ENCODE measurements around the gene ADAMTS19. TPM values are rescaled to one million over a fixed set of nuclear protein-coding genes. Genes with fewer than 3 reads are reported as not detected.

The ADAMTS19 gene
- total RNA-seq, 6 experiments from 2014 or later = not detected

- Mint-ChIP-seq H3K4me1 (ENCODE audit: low read depth) (no peaks in the 10 kb centered on the region), H3K27me3 (ENCODE audit: insufficient read depth) (no peaks in the 10 kb centered on the region), H3K4me3 (no peak overlapping the region), H3K27ac (no peak overlapping the region), H3K36me3 (ENCODE audit: low read depth) (no peaks in the 10 kb centered on the region), H3K9me3 (no peaks in the 10 kb centered on the region)
- no peak for DNase-seq
- no peak for TF ChIP-seq CTCF (IDR thresholded peaks at IDR 0.05)
These were observed 310.1 kb downstream of the ADAMTS19 start for GRCh38 chr5:129770024-129770820.

- Mint-ChIP-seq H3K4me1 (ENCODE audit: low read depth) (no peaks in the 10 kb centered on the region), H3K36me3 (ENCODE audit: low read depth) (no peaks in the 10 kb centered on the region), H3K27ac (no peak overlapping the region), H3K9me3 (no peaks in the 10 kb centered on the region), H3K4me3 (no peak overlapping the region), H3K27me3 (ENCODE audit: insufficient read depth) (no peaks in the 10 kb centered on the region)
- peak; percentile 90 for TF ChIP-seq CTCF (IDR thresholded peaks at IDR 0.05)
- peak; percentile 36 for DNase-seq
These were observed 311.1 kb downstream of the ADAMTS19 start for GRCh38 chr5:129771058-129771838.

- Mint-ChIP-seq H3K9me3 (peaks cover 5% of the 10 kb centered on the region), H3K36me3 (ENCODE audit: low read depth) (no peaks in the 10 kb centered on the region), H3K27me3 (ENCODE audit: insufficient read depth) (no peaks in the 10 kb centered on the region), H3K27ac (no peak overlapping the region), H3K4me1 (ENCODE audit: low read depth) (no peaks in the 10 kb centered on the region), H3K4me3 (no peak overlapping the region)
- no peak for TF ChIP-seq CTCF (IDR thresholded peaks at IDR 0.05)
- no peak for DNase-seq
These were observed 313.3 kb downstream of the ADAMTS19 start for GRCh38 chr5:129773376-129773775.

GRCh38 chr5:129781594-129781993, 321.5 kb downstream of the ADAMTS19 start:
- DNase-seq = no peak
- Mint-ChIP-seq H3K4me3 (no peak overlapping the region), H3K9me3 (peaks cover 34% of the 10 kb centered on the region), H3K4me1 (ENCODE audit: low read depth) (no peaks in the 10 kb centered on the region), H3K36me3 (ENCODE audit: low read depth) (no peaks in the 10 kb centered on the region), H3K27ac (no peak overlapping the region), H3K27me3 (ENCODE audit: insufficient read depth) (no peaks in the 10 kb centered on the region)
- TF ChIP-seq CTCF (IDR thresholded peaks at IDR 0.05) = no peak
